GM18505 (cell line): ENCODE measurements around the gene ADARB2.

Source experiments
- ATAC-seq: cut with Tn5 transposase; IDR thresholded peaks from one replicate; pipeline ENCODE4 v1.9.1; 2021; ENCODE audit not compliant: unreplicated experiment
- POLR2A ChIP-seq: IDR thresholded peaks from 4 replicates; pipeline ENCODE4 v1.6.1; 2011; ENCODE audit warnings: borderline replicate concordance; ENCODE audit not compliant: insufficient read depth, insufficient read length; ENCODE audit errors: extremely low read depth

Gene ADARB2

DNA sequence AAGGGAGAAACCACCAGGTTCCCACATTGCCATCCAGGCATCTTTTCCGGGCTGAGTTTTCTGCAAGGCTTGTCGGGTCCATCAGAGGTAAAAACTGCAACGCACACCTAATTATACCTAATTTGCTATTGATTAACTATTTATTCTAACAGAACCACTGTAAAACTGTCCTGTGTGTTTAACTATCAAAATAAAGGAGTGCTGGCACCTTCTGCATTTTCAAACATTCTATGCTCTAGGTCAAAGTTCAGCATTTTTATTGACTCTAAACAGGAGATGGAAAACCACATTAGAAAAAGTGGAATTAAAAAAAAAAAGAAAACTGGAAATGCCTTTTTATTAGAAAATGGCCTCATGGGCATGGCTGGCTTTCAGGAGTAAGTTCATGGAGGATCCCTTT lies 82.0 kb downstream of the ADARB2 start:
- no peak for TF ChIP-seq POLR2A
- no peak for ATAC-seq

DNA sequence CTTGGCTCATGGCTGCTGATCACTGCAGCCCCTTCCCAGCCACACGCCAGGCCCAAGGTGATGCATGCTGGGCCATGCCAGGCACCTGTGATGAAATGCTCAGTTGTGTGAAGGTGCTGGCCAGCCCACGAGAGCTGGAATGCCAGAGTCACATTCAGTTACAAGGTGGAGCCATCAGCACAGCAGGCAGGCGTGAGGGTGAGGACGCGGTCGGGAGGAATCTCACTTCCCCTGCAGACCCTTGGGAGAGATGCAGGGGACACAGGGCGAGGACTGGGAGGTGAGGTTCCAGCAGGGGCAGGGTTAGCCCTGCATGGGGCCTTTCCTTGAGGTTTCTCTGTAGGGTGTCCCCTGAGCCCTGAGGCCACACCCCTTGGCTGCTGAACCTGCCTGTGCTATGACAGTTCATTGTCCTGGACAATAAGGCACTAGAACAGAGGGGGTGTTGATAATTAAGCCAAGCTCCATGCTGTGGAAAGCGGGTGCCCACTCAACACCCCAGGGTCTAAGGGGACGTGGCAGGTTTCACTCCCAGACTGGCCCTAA lies 82.4 kb downstream of the ADARB2 start:
- no peak for TF ChIP-seq POLR2A
- no peak for ATAC-seq

DNA sequence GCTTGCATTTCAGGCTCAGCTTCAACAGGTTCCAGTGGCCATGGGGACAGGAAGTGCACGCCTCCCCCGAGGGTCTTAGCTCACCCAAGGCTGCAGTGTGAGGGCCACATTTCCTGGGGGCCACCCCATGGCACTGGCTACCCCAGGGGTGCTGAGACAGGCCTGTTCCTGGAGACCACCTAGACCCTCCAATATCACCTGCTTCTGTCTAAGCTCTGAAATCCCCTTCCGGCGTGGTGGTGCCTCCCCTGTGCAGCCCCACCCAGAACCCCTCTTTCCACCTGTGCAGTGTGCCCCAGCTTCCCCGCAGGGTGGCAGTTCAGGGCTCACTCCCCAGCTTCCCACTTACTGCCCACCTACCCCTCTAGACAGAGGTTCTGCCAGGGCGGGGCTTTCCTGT lies 83.1 kb downstream of the ADARB2 start:
- no peak for TF ChIP-seq POLR2A
- ATAC-seq: no peak

DNA sequence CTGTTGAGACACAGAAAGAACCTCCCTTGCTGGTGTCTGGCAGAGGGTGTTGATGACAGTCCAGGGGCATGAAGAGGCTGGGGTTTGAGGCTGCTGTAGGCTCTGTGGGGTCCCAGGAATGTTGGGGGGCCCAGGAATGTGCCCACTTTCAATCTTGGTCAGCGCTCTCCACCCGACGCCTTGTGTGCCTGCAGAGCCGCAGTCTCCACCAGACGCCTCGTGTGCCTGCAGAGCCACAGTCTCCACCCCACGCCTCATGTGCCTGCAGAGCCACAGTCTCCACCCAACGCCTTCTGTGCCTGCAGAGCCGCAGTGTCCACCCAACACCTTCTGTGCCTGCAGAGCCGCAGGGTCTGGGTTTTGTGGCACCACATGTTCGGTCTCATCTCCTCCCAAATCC lies 84.0 kb downstream of the ADARB2 start:
- no peak for TF ChIP-seq POLR2A
- ATAC-seq: no peak

DNA sequence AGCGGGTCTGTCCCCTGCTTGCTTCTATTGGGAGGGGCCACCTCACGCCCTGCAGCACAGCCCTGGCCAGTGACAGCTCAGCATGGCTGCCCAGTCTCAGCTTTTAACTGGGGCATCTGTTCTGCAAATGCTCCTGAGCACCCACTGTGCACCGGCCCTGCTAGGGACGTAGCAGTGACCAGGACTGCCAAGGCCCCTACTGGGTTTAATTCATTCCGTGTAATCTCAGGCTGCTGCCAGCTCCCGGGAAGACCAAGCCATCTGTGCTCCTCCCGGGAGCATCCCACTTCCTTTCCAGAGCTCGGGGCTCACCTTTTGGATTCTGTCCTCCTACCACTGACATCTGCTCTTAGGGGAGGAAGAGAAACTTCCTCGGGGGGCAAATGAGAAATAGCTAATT lies 85.2 kb downstream of the ADARB2 start:
- no peak for ATAC-seq
- no peak for TF ChIP-seq POLR2A

DNA sequence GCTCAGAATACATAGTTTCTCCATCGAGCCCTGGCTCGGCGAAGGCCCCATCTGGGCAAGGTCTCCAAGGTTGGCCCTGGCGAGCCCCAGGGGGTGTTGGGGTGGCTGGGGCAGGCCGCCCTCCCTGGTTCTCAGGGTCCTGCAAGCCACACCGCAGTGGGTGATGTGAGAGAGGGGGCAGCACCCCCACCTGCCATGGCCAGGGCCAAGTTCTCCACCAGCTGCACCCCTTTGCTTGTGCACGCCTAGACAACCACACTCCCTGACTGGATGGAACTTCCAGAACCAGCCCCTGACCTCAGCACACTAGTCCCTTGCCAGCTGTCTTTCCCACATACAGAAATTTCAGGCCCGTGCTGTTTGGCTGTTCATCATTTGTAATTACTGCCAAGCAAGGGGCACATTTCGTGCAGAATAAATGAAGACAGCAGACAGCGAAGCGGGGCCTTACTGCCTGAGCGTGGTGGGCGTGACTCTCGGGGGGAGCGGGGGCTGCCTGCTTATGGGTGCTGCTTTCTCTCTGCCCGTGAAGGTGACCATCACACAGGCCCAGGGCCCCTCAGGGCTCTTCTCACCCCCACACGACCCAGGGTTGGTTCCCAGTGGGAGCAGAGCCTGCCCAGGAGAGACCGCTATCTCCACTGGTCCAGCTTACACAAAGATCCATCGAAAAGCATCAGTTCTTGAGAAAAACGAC lies 85.9 kb downstream of the ADARB2 start:
- no peak for ATAC-seq
- no peak for TF ChIP-seq POLR2A

DNA sequence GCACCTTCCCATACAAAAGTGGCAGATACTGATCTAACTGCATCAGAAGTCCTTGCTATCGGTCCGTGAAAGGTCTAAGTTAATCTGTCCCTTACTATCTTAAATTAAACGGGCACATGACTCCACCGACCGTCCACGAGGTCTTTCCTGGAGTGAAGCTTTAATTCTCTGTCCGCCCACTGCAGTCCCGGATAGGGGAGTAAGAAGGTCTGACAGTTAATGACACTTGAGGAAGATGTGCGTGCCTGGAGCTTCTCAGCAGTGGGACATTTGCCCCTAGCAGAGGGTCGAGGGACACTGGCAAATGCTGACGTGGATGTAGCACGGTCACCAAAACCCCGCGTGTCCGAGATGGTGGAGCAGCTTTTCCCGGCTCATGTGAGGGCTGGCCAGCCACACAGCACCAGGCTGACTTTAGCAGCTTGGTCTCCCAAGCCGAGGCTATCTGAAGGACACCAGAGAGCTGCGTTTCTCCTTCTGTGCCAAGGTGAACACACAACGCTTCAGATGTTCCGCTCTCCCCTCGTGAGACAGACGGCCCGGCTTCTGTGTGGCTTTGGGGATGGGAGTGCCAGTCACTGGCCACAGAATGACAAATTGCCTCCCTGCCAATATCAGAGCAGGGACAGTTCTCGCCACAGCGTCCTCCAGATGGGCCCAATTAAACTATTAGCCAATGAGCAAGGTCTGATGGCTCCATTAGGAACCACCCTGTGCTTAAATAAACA lies 86.6 kb downstream of the ADARB2 start:
- no peak for TF ChIP-seq POLR2A
- no peak for ATAC-seq

DNA sequence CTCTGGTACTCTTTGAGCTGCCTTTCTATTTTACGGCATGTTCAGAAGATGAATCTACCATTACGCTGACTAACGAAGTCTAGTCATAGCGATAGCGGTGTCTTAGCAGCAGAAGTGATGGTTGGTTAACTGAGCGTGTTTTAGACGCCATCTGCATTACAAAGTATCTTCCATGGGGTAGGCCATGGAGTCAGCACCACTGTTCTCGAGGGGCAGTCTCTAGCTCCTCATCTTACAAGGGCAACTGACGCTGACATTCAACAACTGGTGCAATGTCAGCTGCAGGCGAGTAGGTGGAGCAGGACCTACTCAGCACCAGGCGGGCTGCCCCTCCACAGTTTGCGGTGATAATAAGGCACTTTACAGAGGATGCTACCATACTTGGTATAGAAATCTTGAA lies 88.7 kb downstream of the ADARB2 start:
- ATAC-seq: no peak
- no peak for TF ChIP-seq POLR2A

DNA sequence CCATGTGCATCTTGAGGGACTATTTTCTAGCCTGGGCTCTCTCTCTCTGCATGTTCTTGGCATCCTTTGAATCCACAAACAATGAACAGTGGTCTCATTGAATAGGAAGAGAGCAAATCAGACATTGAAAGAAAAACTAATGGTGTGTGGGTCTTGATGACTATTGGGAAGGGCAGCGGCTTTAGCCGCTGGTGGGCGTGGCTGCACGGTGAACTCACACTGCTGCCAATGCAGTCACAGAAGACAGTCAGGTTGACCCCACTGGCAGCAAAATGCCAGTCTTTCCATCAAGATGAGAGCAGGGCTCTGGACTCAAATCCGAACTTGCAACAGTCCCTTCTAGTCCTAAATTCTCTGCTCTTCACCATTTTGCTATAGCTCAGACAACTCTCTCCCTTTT lies 91.0 kb downstream of the ADARB2 start:
- no peak for ATAC-seq
- no peak for TF ChIP-seq POLR2A

DNA sequence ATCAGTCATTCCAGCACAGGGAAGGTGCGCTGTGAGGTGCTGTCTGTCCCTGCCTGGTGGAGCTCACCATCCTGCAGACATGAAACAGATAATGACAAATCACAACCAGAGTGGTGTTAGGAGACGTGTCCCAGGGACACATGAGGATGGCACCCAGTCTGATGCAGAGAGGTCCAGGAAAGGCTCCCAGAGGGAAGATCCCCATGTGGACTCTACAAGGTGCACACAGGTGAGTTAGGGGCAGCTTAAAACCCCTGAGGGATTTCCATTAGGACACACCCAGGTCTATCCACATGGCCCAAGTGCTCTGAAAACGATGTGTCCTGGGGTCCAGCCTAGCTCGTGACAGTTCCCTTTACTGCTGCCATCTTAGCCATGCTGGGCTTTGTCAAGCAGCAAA lies 91.4 kb downstream of the ADARB2 start:
- no peak for TF ChIP-seq POLR2A
- ATAC-seq: no peak

DNA sequence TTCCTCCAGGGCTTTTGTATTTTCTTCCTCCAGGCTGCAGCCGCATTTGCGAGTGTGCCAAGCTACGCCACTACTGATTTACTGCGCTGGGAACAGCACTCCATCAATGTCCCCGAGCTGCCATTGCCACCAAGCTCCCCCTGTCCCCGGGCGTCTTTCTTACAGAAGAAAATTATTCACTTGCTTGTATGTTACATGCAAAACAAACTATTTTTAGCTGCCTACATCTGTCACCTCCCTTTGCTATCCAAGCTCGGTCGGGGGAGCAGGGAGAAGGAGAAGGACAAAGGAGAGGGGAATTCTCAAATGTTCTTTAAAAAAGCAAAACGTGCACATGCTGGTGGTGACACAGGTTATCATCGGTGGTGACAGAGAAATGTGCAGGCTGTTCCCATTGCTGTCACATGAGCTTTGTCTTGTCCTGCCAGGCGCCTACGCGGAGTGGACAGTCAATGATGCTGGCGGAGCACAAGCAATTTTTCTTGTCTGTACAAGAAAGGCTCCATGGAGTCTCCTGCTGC lies 93.1 kb downstream of the ADARB2 start:
- no peak for ATAC-seq
- no peak for TF ChIP-seq POLR2A

DNA sequence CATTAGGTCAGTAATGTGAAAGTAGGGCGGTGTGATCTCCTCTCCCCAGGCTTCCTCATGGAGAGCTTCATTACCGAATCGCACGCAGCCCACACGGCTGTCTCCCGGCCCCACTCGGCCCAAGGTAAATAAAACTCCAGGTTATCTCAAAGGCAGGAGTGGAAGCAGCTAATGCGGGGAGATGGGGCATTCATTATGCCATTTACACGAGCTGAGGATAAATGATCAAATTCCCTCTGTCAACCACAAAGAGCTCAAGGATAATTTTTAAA lies 93.5 kb downstream of the ADARB2 start:
- no peak for TF ChIP-seq POLR2A
- ATAC-seq: no peak

DNA sequence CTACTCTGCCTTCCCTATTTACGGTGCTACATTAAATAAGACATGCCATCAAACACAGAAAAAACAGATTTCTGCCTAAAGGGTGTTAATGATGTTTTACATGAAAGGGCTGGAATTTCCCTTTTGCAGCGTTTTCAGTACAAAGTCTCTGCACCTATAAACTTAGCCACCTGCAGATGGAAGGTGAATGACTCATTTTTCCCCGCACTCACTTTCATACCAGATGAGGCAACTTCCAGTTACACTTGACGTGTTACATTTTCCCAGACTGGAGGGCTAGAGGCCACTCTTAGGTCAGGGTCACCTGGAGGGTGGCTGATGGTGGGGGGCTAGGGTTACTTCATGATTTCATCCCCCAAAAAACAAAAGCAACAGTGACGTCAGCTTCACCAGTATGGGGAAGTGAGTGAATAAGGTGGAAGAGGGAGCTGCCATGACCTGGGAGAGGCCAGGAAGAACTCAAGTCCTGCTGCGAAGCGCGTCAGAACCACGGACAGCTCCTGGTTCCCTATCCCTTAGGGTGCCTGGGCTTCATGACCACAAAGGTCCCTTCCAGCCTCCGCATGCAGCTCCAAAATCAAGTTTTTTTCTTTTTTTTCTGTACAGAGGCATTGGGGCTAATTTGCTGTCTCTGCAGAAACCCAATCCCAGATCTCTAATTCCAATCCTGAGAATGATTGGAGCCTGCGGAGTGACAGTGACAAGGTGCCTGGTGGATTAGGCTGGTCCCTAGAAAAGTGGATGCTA lies 94.0 kb downstream of the ADARB2 start:
- peak; percentile 61 for ATAC-seq
- TF ChIP-seq POLR2A: no peak
